ENCODE data around the gene DIS3L2. TPM values are rescaled to one million over a fixed set of nuclear protein-coding genes. Genes with fewer than 3 reads are reported as not detected.

The DIS3L2 gene
- total and polyA plus RNA-seq, 2 of the 8 experiments (the other 6 are each of a cell fraction or from before 2014, with no cell fraction given): 11.5 to 21.6 TPM

DNA sequence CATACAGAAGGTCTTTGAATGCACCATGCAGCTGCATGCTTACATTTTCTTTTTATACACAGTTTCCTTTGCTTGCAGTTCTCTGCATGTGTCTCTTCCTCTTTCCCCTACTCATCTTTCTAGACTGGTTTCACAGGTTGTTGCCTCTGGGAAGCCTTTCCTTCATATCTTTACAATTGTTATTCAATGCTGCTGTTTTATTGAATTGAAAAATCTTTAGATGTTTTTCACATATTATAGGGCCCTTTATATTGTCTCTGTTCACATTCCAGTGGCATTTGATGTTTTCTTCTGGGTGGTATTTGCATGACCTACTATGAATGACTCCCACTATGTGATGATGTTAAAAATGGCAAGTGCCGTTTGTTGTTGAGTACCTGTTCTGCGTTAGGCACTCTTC, 91.1 kb downstream of the DIS3L2 start:
- FAIRE-seq: no peak
- 78% methylated on average over 2 of the region's 2 CpGs; no CpG with 5 or more reads in 1 of the 2 experiments for WGBS, 2 experiments (ENCODE audit: extremely low coverage in 1 of 2, insufficient coverage in 1 of 2, insufficient read length in 1 of 2, insufficient replicate concordance in 2 of 2, low coverage in 1 of 2, low lambda C conversion rate in 2 of 2, missing lambda C conversion rate in 1 of 2)
- H2AFZ ChIP-seq (ENCODE audit: low read length): no peak overlapping the region
- TF ChIP-seq, protein P1, sequence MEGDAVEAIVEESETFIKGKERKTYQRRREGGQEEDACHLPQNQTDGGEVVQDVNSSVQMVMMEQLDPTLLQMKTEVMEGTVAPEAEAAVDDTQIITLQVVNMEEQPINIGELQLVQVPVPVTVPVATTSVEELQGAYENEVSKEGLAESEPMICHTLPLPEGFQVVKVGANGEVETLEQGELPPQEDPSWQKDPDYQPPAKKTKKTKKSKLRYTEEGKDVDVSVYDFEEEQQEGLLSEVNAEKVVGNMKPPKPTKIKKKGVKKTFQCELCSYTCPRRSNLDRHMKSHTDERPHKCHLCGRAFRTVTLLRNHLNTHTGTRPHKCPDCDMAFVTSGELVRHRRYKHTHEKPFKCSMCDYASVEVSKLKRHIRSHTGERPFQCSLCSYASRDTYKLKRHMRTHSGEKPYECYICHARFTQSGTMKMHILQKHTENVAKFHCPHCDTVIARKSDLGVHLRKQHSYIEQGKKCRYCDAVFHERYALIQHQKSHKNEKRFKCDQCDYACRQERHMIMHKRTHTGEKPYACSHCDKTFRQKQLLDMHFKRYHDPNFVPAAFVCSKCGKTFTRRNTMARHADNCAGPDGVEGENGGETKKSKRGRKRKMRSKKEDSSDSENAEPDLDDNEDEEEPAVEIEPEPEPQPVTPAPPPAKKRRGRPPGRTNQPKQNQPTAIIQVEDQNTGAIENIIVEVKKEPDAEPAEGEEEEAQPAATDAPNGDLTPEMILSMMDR (IDR thresholded peaks at IDR 0.05; ENCODE audit: control extremely low read depth in 1 of 3, insufficient read depth in 1 of 3, low read depth in 1 of 3, low read length in 3 of 3): no peak
- no peak for TF ChIP-seq CHD2 (IDR thresholded peaks at IDR 0.05; ENCODE audit: low read length)
- no peak for TF ChIP-seq EGR1 (IDR thresholded peaks at IDR 0.05; ENCODE audit: borderline replicate concordance, low read depth, low read length)
- TF ChIP-seq, protein P2, sequence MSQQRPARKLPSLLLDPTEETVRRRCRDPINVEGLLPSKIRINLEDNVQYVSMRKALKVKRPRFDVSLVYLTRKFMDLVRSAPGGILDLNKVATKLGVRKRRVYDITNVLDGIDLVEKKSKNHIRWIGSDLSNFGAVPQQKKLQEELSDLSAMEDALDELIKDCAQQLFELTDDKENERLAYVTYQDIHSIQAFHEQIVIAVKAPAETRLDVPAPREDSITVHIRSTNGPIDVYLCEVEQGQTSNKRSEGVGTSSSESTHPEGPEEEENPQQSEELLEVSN (IDR thresholded peaks at IDR 0.05): no peak

More for the DNA sequence above, 91.1 kb downstream of the DIS3L2 start:
- Histone ChIP-seq H3K4me2 (ENCODE audit: insufficient read depth in 1 of 2, low read depth in 2 of 2, low read length in 2 of 2) (no peak overlapping the region; a peak in 1 of 4 replicates), H3K79me1 (ENCODE audit: low read depth, low read length) (no peaks in the 10 kb centered on the region), H3K14ac (ENCODE audit: insufficient read length) (no peak overlapping the region), H4K20me1 (replicated peaks in 1 of 2; ENCODE audit: control insufficient read depth in 1 of 2, insufficient read depth in 2 of 2, low read length in 2 of 2) (no peaks in the 10 kb centered on the region), H3K56ac (replicated peaks; ENCODE audit: insufficient read length, low read depth, low read length) (no peak overlapping the region), H3K4me3 (ENCODE audit: extremely low read depth in 1 of 4, insufficient read depth in 2 of 4, low read depth in 3 of 4, low read length in 4 of 4) (no peak overlapping the region), H3K79me2 (ENCODE audit: control insufficient read depth in 1 of 2, insufficient read depth in 2 of 2, low read length in 2 of 2) (no peaks in the 10 kb centered on the region), H2BK20ac (ENCODE audit: low read length) (no peak overlapping the region), H3K4ac (replicated peaks; ENCODE audit: insufficient read length, low read depth, low read length) (no peak overlapping the region), H4K91ac (replicated peaks; ENCODE audit: insufficient read length, low read length) (no peak overlapping the region), H3K18ac (ENCODE audit: extremely low read depth, low read length) (no peak overlapping the region), H4K5ac (ENCODE audit: insufficient read length, low read depth, low read length) (no peak overlapping the region), H3K23me2 (ENCODE audit: low read depth, low read length) (no peaks in the 10 kb centered on the region), H2BK15ac (ENCODE audit: low read length) (no peak overlapping the region), H4K8ac (ENCODE audit: extremely low read depth, insufficient read depth, low read length) (no peak overlapping the region), H2BK12ac (ENCODE audit: low read depth, low read length) (no peak overlapping the region), H3K23ac (ENCODE audit: insufficient read length) (no peak overlapping the region), H3K36me3 (ENCODE audit: control insufficient read depth in 2 of 4, insufficient read depth in 4 of 4, low read length in 3 of 4) (no peaks in the 10 kb centered on the region; a peak in 1 of 8 replicates), H3K9ac (replicated peaks in 1 of 4; ENCODE audit: extremely low read depth in 1 of 4, low read depth in 3 of 4, low read length in 3 of 4) (no peak overlapping the region), H3K4me1 (replicated peaks in 1 of 4; ENCODE audit: control insufficient read depth in 3 of 4, insufficient read depth in 4 of 4, low read length in 3 of 4) (peaks cover 0 to 6% (median 1%) of the 10 kb centered on the region in 4 experiments; a peak in 4 of 7 replicates), H2BK120ac (replicated peaks; ENCODE audit: low read depth, low read length) (no peak overlapping the region), H3K27ac (ENCODE audit: low read depth, low read length) (no peak overlapping the region), H3K9me3 (ENCODE audit: insufficient read depth in 2 of 2, low read depth in 1 of 2, low read length in 1 of 2) (no peaks in the 10 kb centered on the region), H3K27me3 (replicated peaks in 1 of 4; ENCODE audit: control insufficient read depth in 3 of 4, extremely low read depth in 1 of 4, insufficient read depth in 3 of 4, low read length in 3 of 4) (no peaks in the 10 kb centered on the region), H2BK5ac (ENCODE audit: low read depth, low read length) (no peak overlapping the region), H2AK5ac (ENCODE audit: low read depth, low read length) (no peak overlapping the region)
- ChIA-PET POLR2A (ENCODE audit: partially characterized antibody) (no interaction called here), CTCF (ENCODE audit: partially characterized antibody) (interaction anchor here (1.5 kb wide), 1 partner anchor 127 kb away, joined by 3 read pairs; the partner anchor contains the start of gene NPPC)
- no peak for DNase-seq (ENCODE audit: low read depth in 1 of 2, low spot score in 2 of 2)

Measured in H1 (cell line).